ENCODE results near the gene C5.

DNA sequence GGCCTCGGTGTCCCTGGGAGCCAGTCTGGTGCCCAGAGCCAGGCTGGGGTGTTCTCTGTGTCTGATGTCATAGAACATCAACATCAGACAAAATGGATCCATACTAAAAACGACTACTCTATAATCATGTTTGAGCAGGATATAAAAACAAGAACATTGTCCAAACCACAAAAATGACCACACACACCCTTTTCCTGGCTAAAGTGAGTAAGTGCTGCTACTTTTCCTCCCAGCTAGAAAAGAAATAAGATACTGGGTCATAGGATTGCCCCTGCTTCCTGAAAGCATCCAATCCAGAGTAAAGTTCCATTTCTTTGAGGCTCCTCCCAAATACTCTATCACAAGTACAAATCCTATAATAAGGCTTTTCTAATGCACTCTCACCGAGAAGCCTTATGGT is 103.8 kb downstream of the C5 start:
- TF ChIP-seq, protein P1, sequence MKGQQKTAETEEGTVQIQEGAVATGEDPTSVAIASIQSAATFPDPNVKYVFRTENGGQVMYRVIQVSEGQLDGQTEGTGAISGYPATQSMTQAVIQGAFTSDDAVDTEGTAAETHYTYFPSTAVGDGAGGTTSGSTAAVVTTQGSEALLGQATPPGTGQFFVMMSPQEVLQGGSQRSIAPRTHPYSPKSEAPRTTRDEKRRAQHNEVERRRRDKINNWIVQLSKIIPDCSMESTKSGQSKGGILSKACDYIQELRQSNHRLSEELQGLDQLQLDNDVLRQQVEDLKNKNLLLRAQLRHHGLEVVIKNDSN (CRISPR knock-in tag; IDR thresholded peaks at IDR 0.05): no peak
- TF ChIP-seq, protein P2, sequence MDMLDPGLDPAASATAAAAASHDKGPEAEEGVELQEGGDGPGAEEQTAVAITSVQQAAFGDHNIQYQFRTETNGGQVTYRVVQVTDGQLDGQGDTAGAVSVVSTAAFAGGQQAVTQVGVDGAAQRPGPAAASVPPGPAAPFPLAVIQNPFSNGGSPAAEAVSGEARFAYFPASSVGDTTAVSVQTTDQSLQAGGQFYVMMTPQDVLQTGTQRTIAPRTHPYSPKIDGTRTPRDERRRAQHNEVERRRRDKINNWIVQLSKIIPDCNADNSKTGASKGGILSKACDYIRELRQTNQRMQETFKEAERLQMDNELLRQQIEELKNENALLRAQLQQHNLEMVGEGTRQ (CRISPR knock-in tag; IDR thresholded peaks at IDR 0.05): no peak
- TF ChIP-seq, protein P3, sequence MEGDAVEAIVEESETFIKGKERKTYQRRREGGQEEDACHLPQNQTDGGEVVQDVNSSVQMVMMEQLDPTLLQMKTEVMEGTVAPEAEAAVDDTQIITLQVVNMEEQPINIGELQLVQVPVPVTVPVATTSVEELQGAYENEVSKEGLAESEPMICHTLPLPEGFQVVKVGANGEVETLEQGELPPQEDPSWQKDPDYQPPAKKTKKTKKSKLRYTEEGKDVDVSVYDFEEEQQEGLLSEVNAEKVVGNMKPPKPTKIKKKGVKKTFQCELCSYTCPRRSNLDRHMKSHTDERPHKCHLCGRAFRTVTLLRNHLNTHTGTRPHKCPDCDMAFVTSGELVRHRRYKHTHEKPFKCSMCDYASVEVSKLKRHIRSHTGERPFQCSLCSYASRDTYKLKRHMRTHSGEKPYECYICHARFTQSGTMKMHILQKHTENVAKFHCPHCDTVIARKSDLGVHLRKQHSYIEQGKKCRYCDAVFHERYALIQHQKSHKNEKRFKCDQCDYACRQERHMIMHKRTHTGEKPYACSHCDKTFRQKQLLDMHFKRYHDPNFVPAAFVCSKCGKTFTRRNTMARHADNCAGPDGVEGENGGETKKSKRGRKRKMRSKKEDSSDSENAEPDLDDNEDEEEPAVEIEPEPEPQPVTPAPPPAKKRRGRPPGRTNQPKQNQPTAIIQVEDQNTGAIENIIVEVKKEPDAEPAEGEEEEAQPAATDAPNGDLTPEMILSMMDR (IDR thresholded peaks at IDR 0.05): no peak
- TF ChIP-seq GTF2I (CRISPR knock-in tag; conservative IDR thresholded peaks at IDR 0.05): no peak
- TF ChIP-seq, protein P4, sequence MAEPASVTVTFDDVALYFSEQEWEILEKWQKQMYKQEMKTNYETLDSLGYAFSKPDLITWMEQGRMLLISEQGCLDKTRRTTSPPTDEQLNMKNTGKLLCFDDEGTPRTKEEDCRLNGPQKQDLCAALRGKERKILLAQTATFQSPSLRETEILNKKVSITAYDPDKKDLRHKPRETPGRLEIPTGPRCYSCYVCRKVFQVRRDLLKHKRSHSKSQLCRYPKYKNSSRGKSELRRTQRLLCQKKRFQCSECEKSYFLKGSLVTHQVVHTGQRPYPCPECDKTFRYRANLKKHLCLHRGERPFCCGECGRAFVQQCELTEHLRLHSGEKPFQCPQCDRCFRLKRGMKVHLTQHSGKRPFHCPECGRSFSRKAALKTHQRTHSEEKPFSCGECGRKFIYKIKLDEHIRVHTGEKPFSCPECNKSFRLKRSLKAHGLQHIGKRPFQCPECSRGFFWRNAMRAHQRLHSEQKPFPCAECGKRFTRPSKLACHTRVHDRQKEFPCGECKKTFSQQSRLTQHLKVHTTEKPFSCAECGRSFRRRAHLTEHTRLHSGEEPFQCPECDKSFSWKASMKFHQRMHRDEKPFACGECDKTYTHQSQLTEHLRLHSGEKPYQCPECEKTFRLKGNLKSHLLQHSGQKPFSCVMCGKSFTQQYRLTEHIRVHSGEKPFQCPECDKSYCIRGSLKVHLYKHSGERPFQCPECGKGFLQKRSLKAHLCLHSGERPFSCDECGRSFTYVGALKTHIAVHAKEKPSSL (CRISPR knock-in tag; conservative IDR thresholded peaks at IDR 0.05): no peak
- TF ChIP-seq, protein P5, sequence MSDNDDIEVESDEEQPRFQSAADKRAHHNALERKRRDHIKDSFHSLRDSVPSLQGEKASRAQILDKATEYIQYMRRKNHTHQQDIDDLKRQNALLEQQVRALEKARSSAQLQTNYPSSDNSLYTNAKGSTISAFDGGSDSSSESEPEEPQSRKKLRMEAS (CRISPR knock-in tag; IDR thresholded peaks at IDR 0.05): no peak
- no peak for TF ChIP-seq TP53 (CRISPR knock-in tag; IDR thresholded peaks at IDR 0.05)
- TF ChIP-seq ZNF317 (CRISPR knock-in tag; IDR thresholded peaks at IDR 0.05; ENCODE audit: borderline replicate concordance, low read depth): no peak
- TF ChIP-seq, protein P6, sequence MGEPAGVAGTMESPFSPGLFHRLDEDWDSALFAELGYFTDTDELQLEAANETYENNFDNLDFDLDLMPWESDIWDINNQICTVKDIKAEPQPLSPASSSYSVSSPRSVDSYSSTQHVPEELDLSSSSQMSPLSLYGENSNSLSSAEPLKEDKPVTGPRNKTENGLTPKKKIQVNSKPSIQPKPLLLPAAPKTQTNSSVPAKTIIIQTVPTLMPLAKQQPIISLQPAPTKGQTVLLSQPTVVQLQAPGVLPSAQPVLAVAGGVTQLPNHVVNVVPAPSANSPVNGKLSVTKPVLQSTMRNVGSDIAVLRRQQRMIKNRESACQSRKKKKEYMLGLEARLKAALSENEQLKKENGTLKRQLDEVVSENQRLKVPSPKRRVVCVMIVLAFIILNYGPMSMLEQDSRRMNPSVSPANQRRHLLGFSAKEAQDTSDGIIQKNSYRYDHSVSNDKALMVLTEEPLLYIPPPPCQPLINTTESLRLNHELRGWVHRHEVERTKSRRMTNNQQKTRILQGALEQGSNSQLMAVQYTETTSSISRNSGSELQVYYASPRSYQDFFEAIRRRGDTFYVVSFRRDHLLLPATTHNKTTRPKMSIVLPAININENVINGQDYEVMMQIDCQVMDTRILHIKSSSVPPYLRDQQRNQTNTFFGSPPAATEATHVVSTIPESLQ (CRISPR knock-in tag; IDR thresholded peaks at IDR 0.05): no peak
- TF ChIP-seq SP1 (CRISPR knock-in tag; conservative IDR thresholded peaks at IDR 0.05): no peak
- no peak for TF ChIP-seq NFATC4 (CRISPR knock-in tag; IDR thresholded peaks at IDR 0.05)
- no peak for TF ChIP-seq KAT7 (CRISPR knock-in tag; IDR thresholded peaks at IDR 0.05; ENCODE audit: borderline replicate concordance)
- TF ChIP-seq RORB (CRISPR knock-in tag; IDR thresholded peaks at IDR 0.05): no peak

All from WTC11 (cell line).